ENCODE results near the gene GLI2. TPM values are rescaled to one million over a fixed set of nuclear protein-coding genes. Genes with fewer than 3 reads are reported as not detected.

The GLI2 gene
- total RNA-seq, 4 donors from 2014 or later = 1.9 to 7.9 (median 5.5) TPM

- WGBS = 100% methylated on average over 2 of the region's 4 CpGs
- no peaks in the 10 kb centered on the region for H3K9me3 ChIP-seq
Measured at GRCh38 chr2:120691410-120691809, 44.3 kb upstream of the GLI2 start.

DNA sequence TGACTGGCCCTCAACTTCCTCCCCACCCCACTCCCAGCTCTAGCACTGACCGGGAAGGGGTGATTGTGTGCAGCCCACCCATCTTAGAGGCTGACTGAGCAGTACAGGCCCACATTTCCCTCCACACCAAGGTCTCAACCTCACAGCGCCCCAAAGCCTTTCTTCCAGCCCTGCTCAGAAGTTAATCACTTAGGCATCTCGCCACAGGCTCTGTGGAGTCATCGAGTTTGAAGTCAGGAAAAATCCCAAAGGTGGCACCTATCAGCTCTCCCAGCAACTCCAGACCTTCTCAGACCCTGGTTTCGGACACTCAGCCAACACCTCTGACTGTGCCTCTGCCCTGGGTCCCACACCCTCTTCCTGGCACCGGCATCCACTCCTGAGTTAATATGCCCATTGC, 43.0 kb upstream of the GLI2 start:
- DNase-seq (ENCODE audit: low spot score in 2 of 2) = no peak
- 83% methylated on average over 6 of the region's 6 CpGs for WGBS
- no peaks in the 10 kb centered on the region for H3K9me3 ChIP-seq
- no peak overlapping the region for H3K27ac ChIP-seq
- TF ChIP-seq POLR2AphosphoS5 (IDR thresholded peaks at IDR 0.05) (no peak), POLR2A (IDR thresholded peaks at IDR 0.05) (no peak), EP300 (IDR thresholded peaks at IDR 0.05) (no peak), CTCF (IDR thresholded peaks at IDR 0.05) (no peak)
- peaks cover 7% of the 10 kb centered on the region for H3K4me1 ChIP-seq
- H3K4me3 ChIP-seq = no peak overlapping the region
- H3K27me3 ChIP-seq = peaks cover 34% of the 10 kb centered on the region
- H3K36me3 ChIP-seq = no peaks in the 10 kb centered on the region

More at GRCh38 chr2:120691410-120691809, 44.3 kb upstream of the GLI2 start:
- Histone ChIP-seq H3K27me3 (peaks cover 32% of the 10 kb centered on the region), H3K36me3 (no peaks in the 10 kb centered on the region), H3K4me3 (no peak overlapping the region), H3K27ac (no peak overlapping the region), H3K4me1 (peaks cover 7% of the 10 kb centered on the region)
- no peak for DNase-seq (ENCODE audit: low spot score in 2 of 2)
- TF ChIP-seq POLR2AphosphoS5 (IDR thresholded peaks at IDR 0.05) (no peak), CTCF (IDR thresholded peaks at IDR 0.05) (no peak), POLR2A (IDR thresholded peaks at IDR 0.05) (no peak), EP300 (IDR thresholded peaks at IDR 0.05) (no peak)

DNA sequence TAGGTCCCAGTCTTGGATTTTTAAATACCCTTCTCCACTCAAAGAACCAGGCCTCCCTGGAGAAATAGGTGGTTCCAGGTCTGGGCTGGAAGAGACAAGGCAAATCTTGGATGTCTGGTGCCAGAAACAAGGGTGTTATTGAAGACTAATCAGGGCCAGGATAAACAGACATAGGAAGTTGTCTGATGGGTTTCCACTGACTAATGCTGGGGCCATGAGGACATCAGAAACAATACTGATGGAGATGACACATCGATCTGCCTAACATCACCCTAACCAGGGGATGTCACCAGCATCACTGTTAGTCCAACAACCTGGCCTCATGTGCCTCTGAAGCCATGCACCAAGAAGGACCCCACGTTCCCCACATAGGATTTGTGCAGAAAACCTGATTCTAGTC, 42.5 kb upstream of the GLI2 start:
- Histone ChIP-seq H3K27me3 (peaks cover 34% of the 10 kb centered on the region), H3K27ac (no peak overlapping the region), H3K9me3 (no peaks in the 10 kb centered on the region), H3K36me3 (no peaks in the 10 kb centered on the region), H3K4me3 (no peak overlapping the region), H3K4me1 (peaks cover 7% of the 10 kb centered on the region)
- 89% methylated on average over 2 of the region's 2 CpGs for WGBS
- no peak for TF ChIP-seq POLR2AphosphoS5 (IDR thresholded peaks at IDR 0.05)
- TF ChIP-seq CTCF (IDR thresholded peaks at IDR 0.05) = no peak
- no peak for TF ChIP-seq POLR2A (IDR thresholded peaks at IDR 0.05)
- TF ChIP-seq EP300 (IDR thresholded peaks at IDR 0.05) = no peak
- DNase-seq (ENCODE audit: low spot score in 2 of 2) = no peak

DNA sequence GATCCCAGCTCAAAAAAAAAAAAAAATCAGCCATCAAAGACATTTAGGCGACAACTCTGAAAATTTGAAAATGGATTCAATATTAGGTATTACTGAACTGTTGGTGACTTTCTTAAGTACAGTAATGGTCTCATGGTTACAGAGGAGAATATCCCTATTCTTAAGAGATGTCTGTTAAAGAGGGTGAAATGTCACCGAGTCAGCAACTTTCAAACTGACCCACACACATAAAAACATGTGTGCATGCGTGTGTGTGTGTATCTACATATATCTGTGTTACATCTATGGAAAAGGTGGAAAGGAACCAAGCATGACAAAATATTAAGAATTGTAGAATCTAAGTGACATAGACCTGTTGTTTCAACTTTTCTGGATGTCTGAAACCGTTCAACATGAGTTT, 41.6 kb upstream of the GLI2 start:
- H3K9me3 ChIP-seq = no peaks in the 10 kb centered on the region
- peaks cover 34% of the 10 kb centered on the region for H3K27me3 ChIP-seq
- TF ChIP-seq CTCF (IDR thresholded peaks at IDR 0.05) (no peak), EP300 (IDR thresholded peaks at IDR 0.05) (no peak), POLR2AphosphoS5 (IDR thresholded peaks at IDR 0.05) (no peak), POLR2A (IDR thresholded peaks at IDR 0.05) (no peak)
- no peaks in the 10 kb centered on the region for H3K36me3 ChIP-seq
- H3K4me1 ChIP-seq = peaks cover 7% of the 10 kb centered on the region
- WGBS = 90% methylated on average over 4 of the region's 4 CpGs
- no peak overlapping the region for H3K4me3 ChIP-seq
- no peak overlapping the region for H3K27ac ChIP-seq
- no peak for DNase-seq (ENCODE audit: low spot score in 2 of 2)

DNA sequence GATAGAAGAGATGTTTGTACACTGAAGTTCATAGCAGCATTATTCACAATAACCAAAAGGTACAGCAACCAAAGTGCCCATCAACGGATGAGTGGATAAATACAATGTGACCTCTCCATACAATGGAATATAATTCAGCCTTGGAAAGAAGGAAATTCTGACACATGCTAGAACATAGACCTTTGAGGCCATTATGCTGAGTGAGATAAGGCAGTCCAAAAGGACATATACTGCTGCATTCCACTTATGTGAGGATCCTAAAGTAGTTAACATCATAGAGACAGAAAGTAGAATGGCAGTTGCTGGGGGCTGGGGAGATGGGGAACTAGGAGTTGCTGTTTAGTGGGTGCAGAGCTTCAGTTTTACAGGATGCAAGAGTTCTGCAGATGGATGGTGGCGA, 38.2 kb upstream of the GLI2 start:
- peaks cover 29% of the 10 kb centered on the region for H3K27me3 ChIP-seq
- peaks cover 7% of the 10 kb centered on the region for H3K4me1 ChIP-seq
- no peak overlapping the region for H3K4me3 ChIP-seq
- TF ChIP-seq POLR2A (IDR thresholded peaks at IDR 0.05) (no peak), POLR2AphosphoS5 (IDR thresholded peaks at IDR 0.05) (no peak), CTCF (IDR thresholded peaks at IDR 0.05) (no peak), EP300 (IDR thresholded peaks at IDR 0.05) (no peak)
- H3K36me3 ChIP-seq = no peaks in the 10 kb centered on the region
- no peaks in the 10 kb centered on the region for H3K9me3 ChIP-seq
- H3K27ac ChIP-seq = no peak overlapping the region
- no peak for DNase-seq (ENCODE audit: low spot score in 2 of 2)
- 96% methylated on average over 2 of the region's 2 CpGs for WGBS
